B cell (primary cell): Measurements from ENCODE around the gene LANCL2. TPM values are rescaled to one million over a fixed set of nuclear protein-coding genes. Genes with fewer than 3 reads are reported as not detected.

Experiments
- ATAC-seq: fragments of 200-7000 bp; cut with Tn5 transposase; one replicate; pipeline ENCODE4 v1.10.0; 2021; ENCODE audit warnings: low read depth, mild to moderate bottlenecking, moderate number of reproducible peaks, moderate library complexity
- CTCF ChIA-PET: fragments of 350-600 bp; sonication (Branson Sonifier 250); formaldehyde crosslinking; loops from one replicate; lab custom pipeline; 2021; ENCODE audit warnings: antibody characterized with exemption, inconsistent platforms; lab: Charles Lee
- POLR2A ChIA-PET: fragments of 350-600 bp; sonication (Branson Sonifier 250); formaldehyde crosslinking; loops from one replicate; lab custom pipeline; 2021; ENCODE audit warnings: antibody characterized with exemption; lab: Charles Lee
- DNase-seq: peaks from one replicate; pipeline ENCODE4 v3.0.0; 2013
- H2AFZ ChIP-seq: 2 replicates; pipeline ENCODE4 v1.6.1; 2012; ENCODE audit warnings: mild to moderate bottlenecking, low read depth, low read length; ENCODE audit not compliant: insufficient read depth, poor library complexity, severe bottlenecking
- H3K27ac ChIP-seq, 2 donors: 1 replicate in 1 of 2; 2 replicates in 1 of 2; pipeline ENCODE4 v1.5.1; 2012 to 2013; ENCODE audit warnings: low read length in 2 of 2, mild to moderate bottlenecking in 2 of 2, moderate library complexity in 1 of 2
- H3K27me3 ChIP-seq, 4 experiments: fragments of 200-600 bp in 1 of 4; sonication (generic) in 1 of 4; replicated peaks in 1 of 4; 1 replicate in 2 of 4; 2 replicates in 2 of 4; pipeline versions ENCODE4 v1.6.1 to v1.7.0; 2013 to 2016; ENCODE audit warnings: low read length in 3 of 4, mild to moderate bottlenecking in 2 of 4, mixed read lengths in 1 of 4, moderate library complexity in 1 of 4; ENCODE audit not compliant: insufficient read depth in 4 of 4, control insufficient read depth in 3 of 4; ENCODE audit errors: control extremely low read depth in 1 of 4
- H3K36me3 ChIP-seq, 2 experiments: replicated peaks in 1 of 2; 1 replicate in 1 of 2; 2 replicates in 1 of 2; pipeline versions ENCODE4 v1.6.1 to v1.7.1; 2013; ENCODE audit warnings: low read length in 1 of 2; ENCODE audit not compliant: insufficient read depth in 2 of 2, control insufficient read depth in 1 of 2; ENCODE audit errors: control extremely low read depth in 1 of 2, extremely low read depth in 1 of 2
- H3K4me1 ChIP-seq, 2 donors: fragments of 200-600 bp in 1 of 2; sonication (generic) in 1 of 2; 1 replicate in 1 of 2; 2 replicates in 1 of 2; pipeline versions ENCODE4 v1.5.1 to v1.6.1; 2013 to 2017; ENCODE audit warnings: low read length in 2 of 2; ENCODE audit not compliant: control insufficient read depth in 2 of 2, insufficient read depth in 2 of 2
- H3K4me2 ChIP-seq: replicated peaks from 2 replicates; pipeline ENCODE3; 2012; ENCODE audit warnings: mild to moderate bottlenecking, low read depth, low read length; ENCODE audit not compliant: poor library complexity, severe bottlenecking
- H3K4me3 ChIP-seq, 5 experiments: fragments of 200-600 bp in 1 of 5; sonication (generic) in 1 of 5; 1 replicate in 3 of 5; 2 replicates in 2 of 5; pipeline versions ENCODE4 v1.5.1 to v1.7.0; 2011 to 2016; ENCODE audit warnings: low read length in 4 of 5, mild to moderate bottlenecking in 4 of 5, low read depth in 2 of 5, control low read depth in 1 of 5, moderate library complexity in 1 of 5; ENCODE audit not compliant: insufficient read depth in 1 of 5; ENCODE audit errors: control extremely low read depth in 1 of 5, extremely low read depth in 1 of 5
- H3K79me2 ChIP-seq: fragments of 200-600 bp; sonication (generic); one replicate; pipeline ENCODE4 v1.6.0; 2016; ENCODE audit warnings: low read length; ENCODE audit not compliant: control insufficient read depth, insufficient read depth
- H3K9ac ChIP-seq: fragments of 200-600 bp; sonication (generic); 2 replicates; pipeline ENCODE4 v1.6.1; 2017; ENCODE audit warnings: mild to moderate bottlenecking, low read length, moderate library complexity
- H3K9me3 ChIP-seq, 3 donors: one replicate each; pipeline versions ENCODE4 v1.6.1 to v1.7.1; 2013; ENCODE audit warnings: low read length in 2 of 3; ENCODE audit not compliant: control insufficient read depth in 2 of 3, insufficient read depth in 1 of 3; ENCODE audit errors: control extremely low read depth in 1 of 3
- H4K20me1 ChIP-seq: 2 replicates; pipeline ENCODE4 v1.6.0; 2012; ENCODE audit warnings: mild to moderate bottlenecking, low read length; ENCODE audit not compliant: insufficient read depth, control insufficient read depth, poor library complexity, severe bottlenecking
- H3K27ac Mint-ChIP-seq: one replicate; pipeline ENCODE4 v1.8.0; 2021; ENCODE audit warnings: mixed read lengths
- H3K27me3 Mint-ChIP-seq: one replicate; pipeline ENCODE4 v1.8.0; 2021; ENCODE audit warnings: mixed read lengths
- H3K4me1 Mint-ChIP-seq: one replicate; pipeline ENCODE4 v1.8.0; 2021; ENCODE audit warnings: mixed read lengths
- H3K4me3 Mint-ChIP-seq: one replicate; pipeline ENCODE4 v1.8.0; 2021; ENCODE audit warnings: mixed read lengths
- H3K9me3 Mint-ChIP-seq: one replicate; pipeline ENCODE4 v1.8.0; 2022; ENCODE audit warnings: mixed read lengths; ENCODE audit not compliant: insufficient read depth
- CTCF ChIP-seq: fragments of 200-600 bp; IDR thresholded peaks from one replicate; pipeline ENCODE4 v1.8.0; 2022; ENCODE audit warnings: antibody characterized with exemption, mild to moderate bottlenecking
- EZH2 ChIP-seq: IDR thresholded peaks from 2 replicates; pipeline ENCODE4 v1.6.1; 2012; ENCODE audit warnings: borderline replicate concordance, low read depth, mild to moderate bottlenecking, moderate library complexity, low read length; ENCODE audit not compliant: insufficient read depth, poor library complexity, severe bottlenecking
- WGBS: methylation state at CpG from one replicate; pipeline ENCODE4 v1.1.5; 2013; ENCODE audit warnings: missing lambda C conversion rate; ENCODE audit not compliant: insufficient coverage; 5-methylcytosine and 5-hydroxymethylcytosine counted together
- intact Hi-C: fragments of 100-400 bp; cut with micrococcal nuclease; formaldehyde crosslinking; loops from one replicate; pipeline ENCODE4 v1.10.0; 2022
- polyA plus RNA-seq: library from polyadenylated mRNA; depleted of rRNA; stranded (reverse); fragments of >200 nt; gene quantifications from 2 replicates; pipeline ENCODE4 v1.2.3, GENCODE V29; 2012
- total RNA-seq, 2 donors: library from RNA; stranded (reverse); fragments of 120-200 nt in 1 of 2; gene quantifications; 1 replicate in 1 of 2; 2 replicates in 1 of 2; pipeline versions ENCODE4 v1.2.3 to v1.2.4, GENCODE V29; 2013 to 2022

LANCL2 gene
- total and polyA plus RNA-seq, 2 donors (not counting 1 experiment from before 2014, with no cell fraction given), result 3.5 to 8.1 TPM

- no peaks in the 10 kb centered on the region for H3K36me3 ChIP-seq
- no peak overlapping the region for H3K27ac Mint-ChIP-seq
- TF ChIP-seq EZH2 (no peak), CTCF (no peak)
- CTCF ChIA-PET, result no interaction called here
- no peak overlapping the region for H2AFZ ChIP-seq
- WGBS, result 91% methylated on average over 4 of the region's 5 CpGs
- DNase-seq (no peak), ATAC-seq (no peak)
- no peak overlapping the region for H3K27ac ChIP-seq
- H3K9me3 ChIP-seq, result no peaks in the 10 kb centered on the region
- POLR2A ChIA-PET, result no interaction called here
- no peak overlapping the region for H3K4me3 Mint-ChIP-seq
- no peak overlapping the region for H3K4me2 ChIP-seq
- H3K27me3 ChIP-seq, result no peaks in the 10 kb centered on the region
- H3K4me1 Mint-ChIP-seq, result no peaks in the 10 kb centered on the region
- H3K79me2 ChIP-seq, result no peaks in the 10 kb centered on the region
- intact Hi-C loops, result no loop called here
- H3K9me3 Mint-ChIP-seq, result no peaks in the 10 kb centered on the region
- H3K4me3 ChIP-seq, result no peak overlapping the region
- H3K27me3 Mint-ChIP-seq, result peaks cover 13% of the 10 kb centered on the region
- H3K4me1 ChIP-seq, result no peaks in the 10 kb centered on the region
- no peaks in the 10 kb centered on the region for H4K20me1 ChIP-seq
- no peak overlapping the region for H3K9ac ChIP-seq
Measured at GRCh38 chr7:55335151-55335550, 30.0 kb upstream of the LANCL2 start.

- Histone ChIP-seq H3K27me3 (no peaks in the 10 kb centered on the region), H3K36me3 (no peaks in the 10 kb centered on the region), H2AFZ (no peak overlapping the region), H3K79me2 (no peaks in the 10 kb centered on the region), H3K9me3 (no peaks in the 10 kb centered on the region), H3K27ac (no peak overlapping the region), H3K4me2 (no peak overlapping the region), H3K9ac (no peak overlapping the region), H3K4me1 (no peaks in the 10 kb centered on the region), H3K4me3 (no peak overlapping the region), H4K20me1 (no peaks in the 10 kb centered on the region)
- no peak for TF ChIP-seq CTCF
- TF ChIP-seq EZH2, result no peak
- intact Hi-C loops, result no loop called here
- ChIA-PET CTCF (no interaction called here), POLR2A (no interaction called here)
- 93% methylated on average over 4 of the region's 5 CpGs for WGBS
- H3K27ac Mint-ChIP-seq, result no peak overlapping the region
- ATAC-seq (no peak), DNase-seq (no peak)
- H3K9me3 Mint-ChIP-seq, result no peaks in the 10 kb centered on the region
- no peak overlapping the region for H3K4me3 Mint-ChIP-seq
- H3K4me1 Mint-ChIP-seq, result no peaks in the 10 kb centered on the region
- H3K27me3 Mint-ChIP-seq, result peaks cover 10% of the 10 kb centered on the region
Measured at GRCh38 chr7:55335786-55336185, 29.4 kb upstream of the LANCL2 start.
